GM21515 (cell line): ENCODE data around the gene ZNF577.
A peak's percentile ranks its signal among the peaks of the same experiment; 100 is the strongest.
"Not testable (repeated sequence)": the region's sequence is repeated elsewhere in the genome, so short reads cannot be mapped to it uniquely, and the experiment has no call there.

Source experiments
- ATAC-seq: cut with Tn5 transposase; IDR thresholded peaks from one replicate; pipeline ENCODE4 v1.9.1; 2021; ENCODE audit not compliant: unreplicated experiment

The ZNF577 gene

GRCh38 chr19:51887522-51888498 lies at the start of gene ZNF577:
TSS of gene ZNF577 (minus strand) at chr19:51887951. CDS start at chr19:51880382, 7,569 bp downstream.
- no peak for ATAC-seq

DNA sequence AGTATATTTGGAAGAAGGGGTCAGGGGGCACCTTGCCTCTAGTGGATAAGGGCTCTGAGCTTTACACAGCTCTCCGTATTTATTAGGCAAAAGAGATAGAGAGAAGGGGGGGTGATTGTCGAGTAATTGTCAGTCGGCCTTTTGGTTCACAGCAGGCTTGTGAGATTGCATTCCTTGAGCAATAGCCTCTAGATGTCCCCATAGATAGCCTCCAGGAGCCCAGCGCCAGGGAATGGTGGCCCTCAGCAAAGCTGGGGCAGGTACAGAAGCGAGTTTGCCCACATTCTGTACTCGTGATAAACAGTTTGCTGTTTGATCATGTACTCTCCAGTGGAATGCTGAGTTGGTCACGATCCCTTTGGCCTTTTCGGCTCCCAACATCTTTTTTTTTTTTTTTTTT lies 44.2 kb upstream of the ZNF577 start:
- ATAC-seq = no peak

DNA sequence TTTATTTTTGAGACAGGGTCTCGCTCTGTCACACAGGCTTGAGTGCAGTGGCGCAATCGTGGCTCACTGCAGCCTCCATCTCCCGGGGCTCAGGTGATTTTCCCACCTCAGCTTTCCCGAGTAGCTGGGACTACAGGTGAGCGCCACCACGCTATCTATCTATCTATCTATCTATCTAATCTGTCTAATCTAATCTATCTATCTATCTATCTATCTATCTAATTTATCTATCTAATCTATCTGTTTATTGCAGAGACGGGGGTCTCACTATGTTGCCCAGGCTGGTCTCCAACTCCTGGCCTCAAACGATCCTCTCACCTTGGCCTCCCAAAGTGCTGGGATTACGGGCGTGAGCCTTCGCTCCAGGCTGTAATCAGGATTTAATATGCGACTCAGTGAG lies 40.1 kb upstream of the ZNF577 start:
- ATAC-seq = no peak

DNA sequence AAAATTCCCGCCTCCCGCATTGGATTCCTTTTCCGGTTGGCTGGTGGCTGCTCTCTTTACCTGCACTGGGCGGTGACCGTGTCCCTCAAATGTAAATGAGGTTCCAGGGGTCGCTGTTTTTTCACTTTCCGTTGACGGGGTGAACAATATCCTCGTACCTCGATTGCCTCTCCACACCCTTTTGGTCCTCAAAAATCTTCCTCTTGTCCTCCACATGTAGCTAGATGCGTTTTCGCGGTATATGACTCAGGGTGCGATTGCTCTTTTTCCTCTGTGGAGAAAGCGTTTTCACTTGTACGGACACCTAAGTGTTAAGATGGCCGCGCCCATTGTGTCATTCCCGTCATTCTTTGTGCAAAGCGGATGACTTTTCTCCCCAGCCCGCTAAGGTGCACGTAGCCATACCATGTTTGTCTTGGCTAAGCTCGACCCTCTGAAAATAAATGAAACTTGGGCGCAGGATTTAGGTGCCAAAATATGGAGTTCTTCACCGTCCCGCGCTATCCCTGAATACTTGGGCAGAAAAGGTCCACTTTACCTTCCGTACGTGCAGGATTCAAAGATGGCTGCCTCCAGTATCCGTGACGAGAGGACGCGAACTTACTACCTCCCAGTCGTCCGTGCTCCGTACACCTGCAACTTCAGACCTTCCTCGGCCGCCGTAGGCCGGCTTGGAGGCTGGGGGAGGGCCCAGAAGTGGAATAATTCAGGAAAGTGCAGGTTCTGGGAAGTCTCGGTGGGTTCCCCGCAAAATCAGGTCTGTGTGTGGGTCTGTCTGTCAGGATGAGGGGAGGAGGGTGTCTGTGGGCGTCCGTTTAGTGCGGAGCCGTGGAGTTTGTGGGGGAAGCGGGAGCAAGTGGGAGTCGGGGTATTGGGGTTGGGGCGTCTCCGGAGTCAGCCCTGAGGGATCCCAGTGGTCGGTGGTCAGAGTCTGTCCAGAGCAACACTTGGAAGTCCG lies 39.3 kb upstream of the ZNF577 start, which contains the start of gene ZNF613:
ZNF613 (plus strand) TSS at position 689 of the 958 bp plus-strand sequence. CDS start 8,749 bp downstream, outside the sequence.
- ATAC-seq = peak; percentile 78

DNA sequence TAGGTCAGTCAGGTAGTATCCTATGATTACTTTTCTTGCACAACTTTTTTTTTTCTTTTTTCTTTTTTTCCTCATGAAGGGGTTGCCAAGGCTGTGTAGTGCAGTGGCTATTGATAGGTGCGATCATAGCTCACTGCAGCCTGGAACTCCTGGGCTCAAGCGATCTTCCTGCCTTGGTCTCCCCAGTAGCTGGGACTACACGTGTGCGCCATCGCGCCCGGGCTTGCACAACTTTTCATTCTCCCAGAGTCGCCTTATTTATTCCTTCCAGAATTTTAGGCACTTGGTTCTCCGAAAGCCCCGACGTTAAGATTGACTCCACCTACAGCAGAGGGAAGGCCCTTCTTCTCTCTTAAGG lies 38.7 kb upstream of the ZNF577 start:
- ATAC-seq = no peak

DNA sequence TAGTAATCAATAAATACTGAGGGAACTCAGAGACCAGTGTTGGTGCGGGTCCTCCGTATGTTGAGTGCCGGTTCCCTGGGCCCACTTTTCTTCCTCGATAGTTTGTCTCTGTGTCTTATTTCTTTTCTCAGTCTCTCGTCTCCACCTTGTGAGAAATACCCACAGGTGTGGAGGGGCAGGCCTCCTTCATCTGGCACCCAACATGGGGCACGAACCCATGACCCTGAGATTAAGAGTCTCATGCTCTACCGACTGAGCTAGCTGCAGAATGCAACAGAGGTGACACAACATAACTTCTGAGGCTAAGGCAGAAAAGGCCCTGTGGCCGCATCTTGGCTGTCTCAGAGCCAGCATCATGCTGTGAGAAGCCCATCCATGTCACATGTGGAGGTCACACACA lies 34.2 kb upstream of the ZNF577 start:
- ATAC-seq = no peak

GRCh38 chr19:51919606-51920005 lies 31.9 kb upstream of the ZNF577 start:
- ATAC-seq = no peak

DNA sequence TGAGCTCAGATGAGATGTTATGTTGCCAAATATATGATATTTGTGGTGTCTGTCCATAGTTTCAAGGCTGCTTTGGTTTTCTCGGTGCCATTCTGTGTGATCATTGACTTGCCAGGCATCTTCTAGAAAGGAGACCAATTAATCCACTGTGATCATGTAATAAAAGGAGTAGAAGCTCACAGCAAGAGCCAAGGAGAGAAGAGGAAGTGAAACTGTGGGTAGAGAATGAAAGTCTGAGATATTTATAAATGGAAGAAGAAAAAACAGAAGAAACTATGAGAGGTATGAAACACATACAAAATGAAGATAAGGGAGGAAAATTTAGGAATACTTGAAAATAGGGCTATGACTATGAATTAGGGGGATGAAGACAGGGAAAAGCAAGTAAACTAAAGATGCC lies 28.4 kb upstream of the ZNF577 start:
- ATAC-seq = no peak

DNA sequence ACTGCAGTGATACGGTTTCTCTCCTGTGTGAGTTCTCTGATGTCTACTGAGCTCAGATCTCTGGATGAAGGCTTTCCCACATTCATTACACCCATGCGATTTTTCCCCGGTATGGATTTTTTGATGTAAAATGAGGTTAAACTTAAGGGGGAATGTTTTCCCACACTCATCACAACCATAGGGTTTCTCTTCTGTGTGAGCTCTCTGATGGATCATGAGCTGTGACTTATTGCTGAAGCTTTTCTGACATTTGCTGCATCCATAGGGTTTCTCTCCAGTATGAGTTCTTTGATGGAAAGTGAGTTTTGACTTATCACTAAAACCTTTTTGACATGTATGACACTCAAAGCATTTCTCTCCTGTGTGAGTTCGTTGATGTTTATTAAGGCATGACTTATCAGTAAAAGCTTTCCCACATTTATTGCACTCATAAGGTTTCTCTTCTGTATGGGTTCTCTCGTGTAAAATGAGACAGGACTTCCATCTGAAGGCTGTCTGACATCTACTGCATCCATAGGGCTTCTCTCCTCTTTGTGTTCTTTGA lies 27.6 kb upstream of the ZNF577 start:
- ATAC-seq = no peak

- ATAC-seq = not testable (repeated sequence)
These were observed 20.2 kb upstream of the ZNF577 start for GRCh38 chr19:51907981-51908380.

DNA sequence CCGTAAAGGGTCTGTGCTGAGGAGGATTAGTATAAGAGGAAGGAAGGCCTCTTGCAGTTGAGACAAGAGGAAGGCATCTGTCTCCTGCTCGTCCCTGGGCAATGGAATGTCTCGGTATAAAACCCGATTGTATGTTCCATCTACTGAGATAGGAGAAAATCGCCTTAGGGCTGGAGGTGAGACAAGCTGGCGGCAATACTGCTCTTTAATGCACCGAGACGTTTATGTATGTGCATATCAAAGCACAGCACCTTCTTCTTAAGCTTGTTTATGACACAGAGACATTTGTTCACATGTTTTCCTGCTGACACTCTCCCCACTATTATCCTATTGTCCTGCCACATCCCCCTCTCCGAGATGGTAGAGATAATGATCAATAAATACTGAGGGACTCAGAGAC lies 18.4 kb upstream of the ZNF577 start:
- not testable (repeated sequence) for ATAC-seq

DNA sequence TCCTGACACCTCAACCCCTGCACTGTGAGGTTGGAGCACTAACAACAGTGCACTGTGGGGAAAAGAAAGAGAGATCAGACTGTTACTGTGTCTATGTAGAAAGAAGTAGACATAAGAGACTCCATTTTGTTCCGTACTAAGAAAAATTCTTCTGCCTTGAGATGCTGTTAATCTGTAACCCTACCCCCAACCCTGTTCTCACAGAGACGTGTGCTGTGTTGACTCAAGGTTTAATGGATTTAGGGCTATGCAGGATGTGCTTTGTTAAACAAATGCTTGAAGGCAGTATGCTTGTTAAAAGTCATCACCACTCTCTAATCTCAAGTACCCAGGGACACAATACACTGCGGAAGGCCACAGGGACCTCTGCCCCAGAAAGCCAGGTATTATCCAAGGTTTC lies 17.9 kb upstream of the ZNF577 start:
- not testable (repeated sequence) for ATAC-seq

GRCh38 chr19:51905206-51905605 lies 17.5 kb upstream of the ZNF577 start:
- no peak for ATAC-seq

DNA sequence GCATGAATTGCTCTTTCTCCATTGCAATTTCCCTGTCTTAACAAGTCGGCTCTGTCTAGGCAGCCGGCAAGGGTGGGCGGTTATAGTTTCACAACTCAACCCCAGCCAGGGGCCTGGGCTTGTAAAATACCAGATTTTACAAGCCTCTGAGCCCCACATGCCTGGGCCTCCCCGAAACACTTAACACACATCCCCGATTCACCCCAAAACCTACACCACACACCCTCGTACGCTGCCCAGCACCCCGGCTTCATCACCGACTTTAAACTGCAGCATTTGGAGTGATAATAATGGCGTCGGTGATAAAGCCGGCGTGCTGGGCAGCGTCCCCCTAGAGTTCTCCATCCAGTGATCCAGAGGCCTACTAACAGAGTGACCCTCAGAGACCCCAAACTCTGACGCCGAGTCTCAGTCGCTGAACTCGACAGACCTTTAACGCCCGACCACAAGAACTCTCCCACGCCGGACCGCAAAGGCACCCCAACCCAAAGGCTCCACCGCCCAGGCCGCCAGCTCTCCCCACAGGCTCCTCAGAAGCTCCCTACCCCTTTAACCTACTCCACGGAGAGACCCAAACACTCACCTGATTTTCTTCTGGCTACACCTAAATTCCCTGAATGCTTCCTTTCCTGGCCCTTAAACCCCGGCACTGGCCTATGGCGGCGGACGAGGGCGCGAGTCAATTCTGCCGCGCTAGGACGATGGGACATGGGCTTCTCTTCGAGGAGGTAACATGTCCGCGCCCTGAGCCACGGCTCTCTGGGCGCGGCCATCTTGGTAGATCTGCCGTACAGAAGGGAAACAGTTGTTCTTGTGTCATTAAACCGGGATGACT lies 16.8 kb upstream of the ZNF577 start, which contains the start of gene ZNF649:
ZNF649 (minus strand) TSS at position 687 of the 835 bp plus-strand sequence. CDS start 4,910 bp downstream, outside the sequence.
- ATAC-seq = peak; percentile 91

GRCh38 chr19:51903192-51903591 lies 15.4 kb upstream of the ZNF577 start:
- ATAC-seq = no peak

DNA sequence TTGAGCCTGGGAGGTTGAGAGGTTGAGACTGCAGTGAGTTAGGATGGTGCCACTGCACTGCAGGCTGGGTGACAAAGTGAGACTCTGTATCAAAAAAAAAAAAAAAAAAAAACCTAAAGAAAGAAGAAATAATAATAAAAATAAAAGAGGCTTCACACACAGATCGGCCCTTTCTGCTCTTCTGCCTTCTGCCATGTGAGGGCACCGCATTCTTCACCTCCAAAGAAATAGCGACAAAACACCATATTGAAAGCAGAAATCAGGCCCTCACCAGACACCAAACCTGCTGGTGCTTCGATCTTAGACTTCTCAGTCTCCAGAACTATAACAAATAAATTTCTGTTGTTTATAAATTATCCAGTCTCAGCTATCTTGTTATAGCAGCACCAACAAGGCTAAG lies 14.1 kb upstream of the ZNF577 start:
- no peak for ATAC-seq

DNA sequence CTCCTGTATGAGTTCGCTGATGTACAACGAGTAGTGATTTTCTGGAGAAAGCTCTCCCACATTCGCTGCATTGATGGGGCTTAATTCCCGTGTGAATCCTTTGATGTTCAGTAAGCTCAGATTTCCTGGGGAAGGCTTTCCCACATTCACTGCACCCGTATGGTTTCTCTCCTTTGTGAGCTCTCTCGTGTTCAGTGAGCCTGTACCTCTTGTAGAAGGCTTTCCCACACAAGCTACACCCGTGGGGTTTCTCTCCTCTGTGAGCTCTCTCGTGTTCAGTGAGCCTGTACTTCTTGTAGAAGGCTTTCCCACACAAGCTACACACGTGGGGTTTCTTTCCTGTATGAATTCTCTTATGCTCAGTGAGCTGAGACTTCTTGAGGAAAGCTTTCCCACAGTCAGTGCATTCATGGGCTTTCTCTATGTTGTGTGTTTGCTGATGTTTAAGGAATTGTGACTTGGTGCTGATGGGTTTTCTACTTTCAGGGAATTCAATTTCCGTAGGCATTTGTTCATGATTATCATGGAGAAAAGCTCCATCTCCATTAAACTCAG lies 3.5 kb upstream of the ZNF577 start:
- ATAC-seq = no peak

DNA sequence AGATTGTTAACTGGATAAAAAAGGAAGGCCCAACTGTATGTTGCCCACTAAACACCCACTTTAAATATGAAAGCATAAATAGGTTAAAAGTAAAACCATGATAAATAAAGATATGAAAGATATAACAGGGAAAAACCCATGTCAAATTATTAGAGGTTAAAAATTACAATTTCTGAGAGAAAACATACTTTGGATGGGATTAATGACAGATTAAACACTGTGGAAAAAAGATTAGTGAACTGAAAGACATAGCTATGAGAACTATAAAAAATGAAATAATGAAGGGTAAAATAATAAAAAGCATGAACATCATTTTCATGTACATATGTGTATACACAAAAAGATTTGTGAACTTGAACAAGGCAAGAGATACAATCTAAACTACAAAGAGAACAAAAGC lies 2.2 kb upstream of the ZNF577 start:
- ATAC-seq = no peak

DNA sequence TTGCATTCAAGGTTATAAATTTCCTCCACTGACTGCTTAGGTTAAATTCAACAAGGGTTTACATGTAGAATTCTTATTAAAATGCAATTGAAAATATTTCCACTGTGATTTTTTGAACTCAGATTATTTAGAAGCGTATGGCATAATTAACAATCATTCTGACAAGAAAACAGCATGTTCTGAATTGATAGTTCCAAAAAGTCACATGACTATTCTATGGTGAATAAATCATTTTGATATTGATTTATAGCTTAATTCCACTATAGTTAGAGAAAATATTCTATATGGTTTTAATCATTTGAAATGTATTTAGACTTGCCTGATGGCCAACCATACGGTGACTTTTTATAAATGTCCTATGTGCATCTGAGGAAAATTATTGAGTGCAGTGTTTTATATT lies 3.0 kb downstream of the ZNF577 start:
- no peak for ATAC-seq

DNA sequence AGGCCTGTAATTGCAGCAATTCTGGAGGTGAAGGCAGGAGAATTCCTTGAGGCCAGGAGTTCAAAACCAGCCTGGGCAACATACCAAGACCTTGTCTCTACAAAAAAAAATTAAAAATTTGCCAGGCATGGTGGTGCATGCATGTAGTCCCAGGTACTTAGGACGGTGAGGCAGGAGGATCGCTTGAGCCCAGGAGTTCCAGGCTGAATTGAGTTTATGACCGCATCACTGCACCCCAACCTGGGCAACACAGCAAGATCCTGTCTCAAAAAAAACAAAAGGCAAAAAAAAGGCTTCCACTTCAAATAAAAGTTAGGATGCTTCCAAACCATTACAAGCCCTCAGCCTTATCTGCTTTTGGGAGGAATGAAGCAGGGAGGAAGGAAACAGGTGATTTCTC lies 5.2 kb downstream of the ZNF577 start:
- ATAC-seq = no peak
